IMR-90 (cell line): ENCODE data around the gene HCRTR1. TPM values are rescaled to one million over a fixed set of nuclear protein-coding genes. Genes with fewer than 3 reads are reported as not detected.

ENCODE experiments used
- ATAC-seq: fragments of 200-7000 bp; cut with Tn5 transposase; 2 replicates; pipeline ENCODE4 v1.9.1; 2020; ENCODE audit warnings: low read depth, mild to moderate bottlenecking, moderate library complexity
- BruUV-seq: library from RNA; stranded (reverse); fragments of 400-500 nt; replicated peaks from 2 replicates; lab custom pipeline; 2021; lab: Mats Ljungman, UMichigan
- CTCF ChIA-PET: fragments of 300-600 bp; formaldehyde crosslinking; extraction: SDS; loops from one replicate; lab custom pipeline; 2021; ENCODE audit warnings: antibody characterized with exemption; lab: Yijun Ruan, JAX
- POLR2A ChIA-PET: fragments of 300-600 bp; sonication (Branson Sonifier 250); formaldehyde crosslinking; loops from one replicate; lab custom pipeline; 2022; ENCODE audit warnings: antibody characterized with exemption; ENCODE audit not compliant: unreplicated experiment; lab: Charles Lee
- DNase-seq: peaks from one replicate; pipeline ENCODE4 v3.0.0; 2013
- H2AFZ ChIP-seq: replicated peaks from 2 replicates; pipeline ENCODE3; 2013; ENCODE audit warnings: low read length, mild to moderate bottlenecking; ENCODE audit not compliant: poor library complexity
- H2AK5ac ChIP-seq: 2 replicates; pipeline ENCODE4 v1.6.1; 2013; ENCODE audit warnings: low read depth, low read length, inconsistent platforms
- H2AK9ac ChIP-seq: replicated peaks from 2 replicates; pipeline ENCODE3; 2013; ENCODE audit warnings: mild to moderate bottlenecking, low read depth, low read length, moderate library complexity; ENCODE audit not compliant: poor library complexity
- H2BK120ac ChIP-seq: 2 replicates; pipeline ENCODE4 v1.6.1; 2013; ENCODE audit warnings: low read depth, low read length, inconsistent platforms
- H2BK15ac ChIP-seq: 3 replicates; pipeline ENCODE4 v1.6.1; 2013; ENCODE audit warnings: low read depth, low read length, inconsistent platforms
- H2BK20ac ChIP-seq: 2 replicates; pipeline ENCODE4 v1.6.1; 2013; ENCODE audit warnings: low read depth, mild to moderate bottlenecking, inconsistent platforms, low read length, moderate library complexity
- H2BK5ac ChIP-seq: 2 replicates; pipeline ENCODE4 v1.6.1; 2013; ENCODE audit warnings: mild to moderate bottlenecking, low read depth, low read length, inconsistent platforms; ENCODE audit not compliant: poor library complexity, severe bottlenecking
- H3K14ac ChIP-seq: replicated peaks from 2 replicates; pipeline ENCODE4 v1.6.1; 2013; ENCODE audit warnings: low read depth, low read length, inconsistent platforms
- H3K18ac ChIP-seq: 2 replicates; pipeline ENCODE4 v1.6.1; 2013; ENCODE audit warnings: low read depth, low read length, control low read depth
- H3K23ac ChIP-seq: 2 replicates; pipeline ENCODE4 v1.6.1; 2013; ENCODE audit warnings: low read depth, low read length, inconsistent platforms
- H3K27ac ChIP-seq: 2 replicates; pipeline ENCODE4 v1.5.1; 2013; ENCODE audit warnings: mild to moderate bottlenecking, control low read depth, low read length; ENCODE audit not compliant: insufficient read depth
- H3K27me3 ChIP-seq: 2 replicates; pipeline ENCODE4 v1.6.1; 2013; ENCODE audit warnings: low read length; ENCODE audit not compliant: control insufficient read depth, insufficient read depth
- H3K36me3 ChIP-seq: 2 replicates; pipeline ENCODE4 v1.6.1; 2013; ENCODE audit warnings: low read length, mixed read lengths; ENCODE audit not compliant: control insufficient read depth, insufficient read depth
- H3K4ac ChIP-seq: 2 replicates; pipeline ENCODE4 v1.6.1; 2013; ENCODE audit warnings: low read depth, low read length, inconsistent platforms
- H3K4me1 ChIP-seq: 2 replicates; pipeline ENCODE4 v1.6.1; 2013; ENCODE audit warnings: low read length, mixed read lengths; ENCODE audit not compliant: control insufficient read depth, insufficient read depth
- H3K4me2 ChIP-seq: 2 replicates; pipeline ENCODE4 v1.6.1; 2013; ENCODE audit warnings: low read depth, mild to moderate bottlenecking, control low read depth, low read length, moderate library complexity
- H3K4me3 ChIP-seq: 2 replicates; pipeline ENCODE4 v1.5.1; 2013; ENCODE audit warnings: low read depth, mild to moderate bottlenecking, control low read depth, low read length, moderate library complexity; ENCODE audit not compliant: insufficient read depth
- H3K56ac ChIP-seq: 2 replicates; pipeline ENCODE4 v1.6.1; 2013; ENCODE audit warnings: low read length, inconsistent platforms; ENCODE audit not compliant: insufficient read depth; ENCODE audit errors: extremely low read depth
- H3K79me1 ChIP-seq, 2 experiments: 2 replicates each; pipeline ENCODE4 v1.6.1; 2013; ENCODE audit warnings: low read length in 2 of 2, inconsistent platforms in 1 of 2, low read depth in 1 of 2
- H3K9ac ChIP-seq: 2 replicates; pipeline ENCODE4 v1.6.1; 2013; ENCODE audit warnings: low read depth, low read length, control low read depth
- H3K9me1 ChIP-seq: 2 replicates; pipeline ENCODE4 v1.6.1; 2013; ENCODE audit warnings: low read length, inconsistent platforms; ENCODE audit not compliant: insufficient read depth
- H3K9me3 ChIP-seq: 2 replicates; pipeline ENCODE4 v1.6.1; 2013; ENCODE audit warnings: low read length; ENCODE audit not compliant: control insufficient read depth, insufficient read depth
- H4K20me1 ChIP-seq: 2 replicates; pipeline ENCODE4 v1.6.1; 2013; ENCODE audit warnings: low read length, inconsistent platforms; ENCODE audit not compliant: insufficient read depth
- H4K5ac ChIP-seq: 2 replicates; pipeline ENCODE4 v1.6.1; 2013; ENCODE audit warnings: mild to moderate bottlenecking, low read depth, low read length, control low read depth
- H4K8ac ChIP-seq, 2 experiments: 2 replicates each; pipeline ENCODE4 v1.6.1; 2013; ENCODE audit warnings: low read depth in 2 of 2, low read length in 2 of 2, control low read depth in 1 of 2, inconsistent platforms in 1 of 2
- H4K91ac ChIP-seq: 2 replicates; pipeline ENCODE4 v1.6.1; 2013; ENCODE audit warnings: low read depth, low read length, inconsistent platforms; ENCODE audit not compliant: insufficient read depth
- BHLHE40 ChIP-seq: fragments of 150-350 bp; IDR thresholded peaks from 2 replicates; pipeline ENCODE4 v1.6.1; 2016; ENCODE audit warnings: mild to moderate bottlenecking, low read depth, low read length
- CEBPB ChIP-seq: IDR thresholded peaks from 2 replicates; pipeline ENCODE4 v1.6.1; 2012; ENCODE audit warnings: low read depth, low read length, improper control_type of control experiment
- CHD1 ChIP-seq: IDR thresholded peaks from 2 replicates; pipeline ENCODE4 v1.6.1; 2012; ENCODE audit warnings: low read depth, low read length, improper control_type of control experiment
- FOS ChIP-seq: fragments of 150-350 bp; IDR thresholded peaks from 2 replicates; pipeline ENCODE4 v1.6.1; 2016; ENCODE audit warnings: low read depth, low read length
- MAFK ChIP-seq: IDR thresholded peaks from 2 replicates; pipeline ENCODE4 v1.6.1; 2012; ENCODE audit warnings: low read depth, low read length, improper control_type of control experiment
- MAZ ChIP-seq: IDR thresholded peaks from 2 replicates; pipeline ENCODE4 v1.6.1; 2012; ENCODE audit warnings: low read depth, mild to moderate bottlenecking, low read length, improper control_type of control experiment, moderate library complexity, borderline replicate concordance
- MXI1 ChIP-seq: IDR thresholded peaks from 2 replicates; pipeline ENCODE4 v1.6.1; 2012; ENCODE audit warnings: low read depth, mild to moderate bottlenecking, low read length, moderate library complexity, borderline replicate concordance
- NFE2L2 ChIP-seq: fragments of 150-350 bp; IDR thresholded peaks from 2 replicates; pipeline ENCODE4 v1.6.1; 2016; ENCODE audit warnings: low read depth, mild to moderate bottlenecking, low read length
- POLR2A ChIP-seq: IDR thresholded peaks from 2 replicates; pipeline ENCODE4 v1.6.1; 2012; ENCODE audit warnings: mild to moderate bottlenecking, low read depth, low read length
- RAD21 ChIP-seq: IDR thresholded peaks from 2 replicates; pipeline ENCODE4 v1.6.1; 2012; ENCODE audit warnings: low read length, improper control_type of control experiment
- RCOR1 ChIP-seq: IDR thresholded peaks from 2 replicates; pipeline ENCODE4 v1.6.1; 2012; ENCODE audit warnings: mild to moderate bottlenecking, low read length, improper control_type of control experiment; ENCODE audit not compliant: insufficient replicate concordance
- RFX5 ChIP-seq: IDR thresholded peaks from 2 replicates; pipeline ENCODE4 v1.8.0; 2012; ENCODE audit warnings: low read depth, mild to moderate bottlenecking, low read length, moderate library complexity
- SMC3 ChIP-seq: fragments of 150-350 bp; IDR thresholded peaks from 2 replicates; pipeline ENCODE4 v1.6.1; 2016; ENCODE audit warnings: low read depth, mild to moderate bottlenecking, antibody characterized with exemption, low read length, moderate library complexity
- WGBS, 2 experiments: methylation state at CpG; one replicate each; pipeline versions ENCODE4 v1.1.5 to v1.1.7; 2013; ENCODE audit warnings: missing lambda C conversion rate in 2 of 2; ENCODE audit not compliant: insufficient read length in 1 of 2; ENCODE audit errors: extremely low coverage in 2 of 2; 5-methylcytosine and 5-hydroxymethylcytosine counted together
- dilution Hi-C: fragments of 300-500 bp; cut with HindIII; formaldehyde crosslinking; loops from one replicate; pipeline ENCODE4 v1.14.3; 2018; ENCODE audit warnings: low sequenced_read_pairs; ENCODE audit not compliant: unreplicated experiment
- in situ Hi-C: fragments of 300-500 bp; cut with MboI; formaldehyde crosslinking; loops from 3 replicates; pipeline ENCODE4 v1.14.3; 2019; ENCODE audit warnings: low sequenced_read_pairs, inconsistent platforms, mixed read lengths
- intact Hi-C: fragments of 100-400 bp; cut with micrococcal nuclease; formaldehyde crosslinking; loops from 2 replicates; pipeline ENCODE4 v1.10.0; 2022
- polyA plus RNA-seq, 3 experiments: library from polyadenylated mRNA; depleted of rRNA; stranded (reverse); fragments of >200 nt; gene quantifications; 2 replicates each; pipeline ENCODE4 v1.2.3, GENCODE V29; 2012; ENCODE audit warnings: low replicate concordance in 1 of 3
- total RNA-seq: library from RNA; depleted of rRNA; stranded (reverse); fragments of >200 nt; gene quantifications from 2 replicates; pipeline ENCODE4 v1.2.3, GENCODE V29; 2012
- TF ChIP-seq, protein P1 (sequence below): fragments of 150-350 bp; IDR thresholded peaks from 2 replicates; pipeline ENCODE4 v1.6.1; 2016; ENCODE audit warnings: low read depth, mild to moderate bottlenecking, low read length, moderate library complexity, borderline replicate concordance
- TF ChIP-seq, protein P2 (sequence below): fragments of 150-350 bp; IDR thresholded peaks from 2 replicates; pipeline ENCODE4 v1.6.1; 2017; ENCODE audit warnings: mild to moderate bottlenecking, antibody characterized with exemption, low read length, low read depth
- TF ChIP-seq, protein P3 (sequence below): conservative IDR thresholded peaks from 2 replicates; pipeline ENCODE4 v1.5.1; 2012; ENCODE audit warnings: mild to moderate bottlenecking, low read depth, low read length, improper control_type of control experiment

HCRTR1 gene
- total and polyA plus RNA-seq, 2 of the 4 experiments (the other 2 are of a cell fraction) = not detected

DNA sequence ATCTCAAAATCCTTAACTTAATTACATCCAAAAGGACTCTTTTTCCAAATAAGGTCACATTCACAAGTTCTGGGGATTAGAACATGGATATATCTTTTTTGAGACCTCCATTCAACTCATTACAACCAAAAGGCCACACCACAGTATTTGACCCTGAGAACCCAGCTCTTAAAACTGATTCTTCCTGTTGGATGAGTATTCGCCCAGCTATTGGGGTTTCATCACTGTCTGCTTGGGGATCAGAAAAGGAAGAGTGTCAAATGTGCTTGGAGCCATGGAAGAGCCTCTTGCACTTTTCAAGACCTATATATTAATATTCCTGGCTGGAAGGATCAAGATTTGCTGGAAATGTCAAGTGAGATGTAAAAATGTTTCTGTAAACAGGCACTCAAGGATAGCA lies 46.6 kb upstream of the HCRTR1 start:
- Histone ChIP-seq H4K5ac (no peak overlapping the region), H2AK9ac (no peak overlapping the region), H4K20me1 (peaks cover 5% of the 10 kb centered on the region), H3K27me3 (no peaks in the 10 kb centered on the region), H3K18ac (no peak overlapping the region), H3K79me1 (no peaks in the 10 kb centered on the region), H3K14ac (no peak overlapping the region), H3K56ac (no peak overlapping the region), H3K4me2 (no peak overlapping the region), H3K9me3 (no peaks in the 10 kb centered on the region), H2BK5ac (no peak overlapping the region), H2BK120ac (no peak overlapping the region), H3K4me3 (no peak overlapping the region), H2BK20ac (no peak overlapping the region), H2AK5ac (no peak overlapping the region), H3K9ac (no peak overlapping the region), H4K91ac (no peak overlapping the region), H3K27ac (no peak overlapping the region), H3K23ac (no peak overlapping the region), H2AFZ (no peak overlapping the region), H2BK15ac (0 out of 3 replicates have a peak overlapping the region, but pooled peaks have one; percentile 14), H4K8ac (no peak overlapping the region; a peak in 1 of 4 replicates), H3K4ac (no peak overlapping the region), H3K36me3 (no peaks in the 10 kb centered on the region), H3K4me1 (peaks cover 14% of the 10 kb centered on the region), H3K9me1 (peaks cover 11% of the 10 kb centered on the region)
- no TSS peak for BruUV-seq
- dilution Hi-C loops = no loop called here
- in situ Hi-C loops = no loop called here
- intact Hi-C loops = no loop called here
- DNase-seq (no peak), ATAC-seq (no peak)
- POLR2A ChIA-PET = no interaction called here
- no CpG with 5 or more reads among the region's 1 CpG for WGBS, 2 experiments
- CTCF ChIA-PET = interaction anchor here (0.5 kb wide), 1 partner anchor 66 kb away, joined by 3 read pairs; no protein-coding TSS in a partner anchor
- TF ChIP-seq RCOR1 (no peak), MXI1 (no peak), MAFK (no peak), NFE2L2 (no peak), BHLHE40 (no peak), FOS (no peak), CEBPB (no peak), SMC3 (no peak), POLR2A (no peak), RAD21 (no peak), MAZ (no peak), RFX5 (no peak), CHD1 (no peak)
- TF ChIP-seq, protein P1, sequence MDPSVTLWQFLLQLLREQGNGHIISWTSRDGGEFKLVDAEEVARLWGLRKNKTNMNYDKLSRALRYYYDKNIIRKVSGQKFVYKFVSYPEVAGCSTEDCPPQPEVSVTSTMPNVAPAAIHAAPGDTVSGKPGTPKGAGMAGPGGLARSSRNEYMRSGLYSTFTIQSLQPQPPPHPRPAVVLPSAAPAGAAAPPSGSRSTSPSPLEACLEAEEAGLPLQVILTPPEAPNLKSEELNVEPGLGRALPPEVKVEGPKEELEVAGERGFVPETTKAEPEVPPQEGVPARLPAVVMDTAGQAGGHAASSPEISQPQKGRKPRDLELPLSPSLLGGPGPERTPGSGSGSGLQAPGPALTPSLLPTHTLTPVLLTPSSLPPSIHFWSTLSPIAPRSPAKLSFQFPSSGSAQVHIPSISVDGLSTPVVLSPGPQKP = no peak
- TF ChIP-seq, protein P2, sequence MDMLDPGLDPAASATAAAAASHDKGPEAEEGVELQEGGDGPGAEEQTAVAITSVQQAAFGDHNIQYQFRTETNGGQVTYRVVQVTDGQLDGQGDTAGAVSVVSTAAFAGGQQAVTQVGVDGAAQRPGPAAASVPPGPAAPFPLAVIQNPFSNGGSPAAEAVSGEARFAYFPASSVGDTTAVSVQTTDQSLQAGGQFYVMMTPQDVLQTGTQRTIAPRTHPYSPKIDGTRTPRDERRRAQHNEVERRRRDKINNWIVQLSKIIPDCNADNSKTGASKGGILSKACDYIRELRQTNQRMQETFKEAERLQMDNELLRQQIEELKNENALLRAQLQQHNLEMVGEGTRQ = no peak
- TF ChIP-seq, protein P3, sequence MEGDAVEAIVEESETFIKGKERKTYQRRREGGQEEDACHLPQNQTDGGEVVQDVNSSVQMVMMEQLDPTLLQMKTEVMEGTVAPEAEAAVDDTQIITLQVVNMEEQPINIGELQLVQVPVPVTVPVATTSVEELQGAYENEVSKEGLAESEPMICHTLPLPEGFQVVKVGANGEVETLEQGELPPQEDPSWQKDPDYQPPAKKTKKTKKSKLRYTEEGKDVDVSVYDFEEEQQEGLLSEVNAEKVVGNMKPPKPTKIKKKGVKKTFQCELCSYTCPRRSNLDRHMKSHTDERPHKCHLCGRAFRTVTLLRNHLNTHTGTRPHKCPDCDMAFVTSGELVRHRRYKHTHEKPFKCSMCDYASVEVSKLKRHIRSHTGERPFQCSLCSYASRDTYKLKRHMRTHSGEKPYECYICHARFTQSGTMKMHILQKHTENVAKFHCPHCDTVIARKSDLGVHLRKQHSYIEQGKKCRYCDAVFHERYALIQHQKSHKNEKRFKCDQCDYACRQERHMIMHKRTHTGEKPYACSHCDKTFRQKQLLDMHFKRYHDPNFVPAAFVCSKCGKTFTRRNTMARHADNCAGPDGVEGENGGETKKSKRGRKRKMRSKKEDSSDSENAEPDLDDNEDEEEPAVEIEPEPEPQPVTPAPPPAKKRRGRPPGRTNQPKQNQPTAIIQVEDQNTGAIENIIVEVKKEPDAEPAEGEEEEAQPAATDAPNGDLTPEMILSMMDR = no peak
